Measurements from ENCODE around the gene ATG14. TPM values are rescaled to one million over a fixed set of nuclear protein-coding genes. Genes with fewer than 3 reads are reported as not detected.

ATG14 gene
- total and polyA plus RNA-seq, 2 of the 8 experiments (the other 6 are each of a cell fraction or from before 2014, with no cell fraction given): 4.9 to 10.8 TPM

DNA sequence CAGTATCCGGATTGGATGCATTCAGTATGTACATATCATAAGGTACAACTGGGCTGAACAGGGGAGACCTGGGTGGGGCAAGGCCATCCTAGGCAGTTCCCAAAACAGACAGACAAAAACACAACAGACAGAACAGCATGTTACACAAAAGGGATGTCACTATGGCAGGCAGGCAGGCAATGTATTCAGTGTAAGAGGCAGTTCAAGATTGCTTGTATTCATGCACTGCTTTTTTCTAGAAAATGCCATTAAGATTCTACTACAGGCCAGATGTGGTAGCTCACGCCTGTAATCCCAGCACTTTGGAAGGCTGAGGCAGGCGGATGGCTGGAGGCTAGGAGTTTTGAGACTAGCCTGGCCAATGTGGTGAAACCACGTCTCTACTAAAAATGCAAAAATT, 25.3 kb upstream of the ATG14 start:
- H3K79me1 ChIP-seq (ENCODE audit: low read depth, low read length): no peaks in the 10 kb centered on the region
- H3K9me3 ChIP-seq (ENCODE audit: insufficient read depth in 2 of 2, low read depth in 1 of 2, low read length in 1 of 2): no peaks in the 10 kb centered on the region
- H4K5ac ChIP-seq (ENCODE audit: insufficient read length, low read depth, low read length): no peak overlapping the region
- no peaks in the 10 kb centered on the region; a peak in 2 of 7 replicates for H3K4me1 ChIP-seq (replicated peaks in 1 of 4; ENCODE audit: control insufficient read depth in 3 of 4, insufficient read depth in 4 of 4, low read length in 3 of 4)
- H2BK5ac ChIP-seq (ENCODE audit: low read depth, low read length): no peak overlapping the region
- H3K23ac ChIP-seq (ENCODE audit: insufficient read length): no peak overlapping the region
- H3K4me2 ChIP-seq (ENCODE audit: insufficient read depth in 1 of 2, low read depth in 2 of 2, low read length in 2 of 2): no peak overlapping the region
- no peak overlapping the region for H3K9ac ChIP-seq (replicated peaks in 1 of 4; ENCODE audit: extremely low read depth in 1 of 4, low read depth in 3 of 4, low read length in 3 of 4)
- DNase-seq (ENCODE audit: low read depth in 1 of 2, low spot score in 2 of 2): no peak
- 86% methylated on average over 4 of the region's 4 CpGs; no CpG with 5 or more reads in 1 of the 2 experiments for whole genome bisulfite sequencing, 2 experiments (ENCODE audit: extremely low coverage in 1 of 2, insufficient coverage in 1 of 2, insufficient read length in 1 of 2, insufficient replicate concordance in 2 of 2, low coverage in 1 of 2, low lambda C conversion rate in 2 of 2, missing lambda C conversion rate in 1 of 2)
- no peak for FAIRE-seq
- no peaks in the 10 kb centered on the region for H3K23me2 ChIP-seq (ENCODE audit: low read depth, low read length)
- H2BK15ac ChIP-seq (ENCODE audit: low read length): no peak overlapping the region
- H2AFZ ChIP-seq (ENCODE audit: low read length): no peak overlapping the region
- H2BK12ac ChIP-seq (ENCODE audit: low read depth, low read length): no peak overlapping the region
- H3K14ac ChIP-seq (ENCODE audit: insufficient read length): no peak overlapping the region
- H4K91ac ChIP-seq (replicated peaks; ENCODE audit: insufficient read length, low read length): no peak overlapping the region
- no peak overlapping the region for H2BK20ac ChIP-seq (ENCODE audit: low read length)
- no peaks in the 10 kb centered on the region for H3K36me3 ChIP-seq (ENCODE audit: control insufficient read depth in 2 of 4, insufficient read depth in 4 of 4, low read length in 3 of 4)
- H3K79me2 ChIP-seq (ENCODE audit: control insufficient read depth in 1 of 2, insufficient read depth in 2 of 2, low read length in 2 of 2): no peaks in the 10 kb centered on the region
- H2AK5ac ChIP-seq (ENCODE audit: low read depth, low read length): no peak overlapping the region
- CTCF ChIA-PET (ENCODE audit: partially characterized antibody): interaction anchor here (1.0 to 3.7 kb wide), 10 partner anchors 9 to 1055 kb away, joined by 3 to 20 read pairs (median 4); no protein-coding TSS in a partner anchor
- H4K20me1 ChIP-seq (replicated peaks in 1 of 2; ENCODE audit: control insufficient read depth in 1 of 2, insufficient read depth in 2 of 2, low read length in 2 of 2): no peaks in the 10 kb centered on the region
- H3K18ac ChIP-seq (ENCODE audit: extremely low read depth, low read length): no peak overlapping the region
- no peak overlapping the region for H4K8ac ChIP-seq (ENCODE audit: extremely low read depth, insufficient read depth, low read length)
- POLR2A ChIA-PET (ENCODE audit: partially characterized antibody): no interaction called here
- H3K27me3 ChIP-seq (replicated peaks in 1 of 4; ENCODE audit: control insufficient read depth in 3 of 4, extremely low read depth in 1 of 4, insufficient read depth in 3 of 4, low read length in 3 of 4): no peaks in the 10 kb centered on the region
- no peak overlapping the region for H3K27ac ChIP-seq (ENCODE audit: low read depth, low read length)
- H3K56ac ChIP-seq (replicated peaks; ENCODE audit: insufficient read length, low read depth, low read length): no peak overlapping the region
- H3K4ac ChIP-seq (replicated peaks; ENCODE audit: insufficient read length, low read depth, low read length): no peak overlapping the region
- H3K4me3 ChIP-seq (ENCODE audit: extremely low read depth in 1 of 4, insufficient read depth in 2 of 4, low read depth in 3 of 4, low read length in 4 of 4): no peak overlapping the region
- no peak overlapping the region for H2BK120ac ChIP-seq (replicated peaks; ENCODE audit: low read depth, low read length)
- TF ChIP-seq KDM5A (IDR thresholded peaks at IDR 0.05; ENCODE audit: low read length): no peak
- TF ChIP-seq RAD21 (IDR thresholded peaks at IDR 0.05 in 1 of 2, conservative IDR thresholded peaks at IDR 0.05 in 1 of 2; ENCODE audit: low read depth in 2 of 2, low read length in 2 of 2): no peak
- TF ChIP-seq NRF1 (IDR thresholded peaks at IDR 0.05; ENCODE audit: low read depth, low read length): no peak
- TF ChIP-seq SAP30 (IDR thresholded peaks at IDR 0.05; ENCODE audit: insufficient read depth, insufficient replicate concordance, low read length): no peak
- TF ChIP-seq TEAD4 (IDR thresholded peaks at IDR 0.05; ENCODE audit: low read depth, low read length): no peak
- TF ChIP-seq YY1 (IDR thresholded peaks at IDR 0.05; ENCODE audit: low read depth, low read length): no peak
- TF ChIP-seq, protein P1, sequence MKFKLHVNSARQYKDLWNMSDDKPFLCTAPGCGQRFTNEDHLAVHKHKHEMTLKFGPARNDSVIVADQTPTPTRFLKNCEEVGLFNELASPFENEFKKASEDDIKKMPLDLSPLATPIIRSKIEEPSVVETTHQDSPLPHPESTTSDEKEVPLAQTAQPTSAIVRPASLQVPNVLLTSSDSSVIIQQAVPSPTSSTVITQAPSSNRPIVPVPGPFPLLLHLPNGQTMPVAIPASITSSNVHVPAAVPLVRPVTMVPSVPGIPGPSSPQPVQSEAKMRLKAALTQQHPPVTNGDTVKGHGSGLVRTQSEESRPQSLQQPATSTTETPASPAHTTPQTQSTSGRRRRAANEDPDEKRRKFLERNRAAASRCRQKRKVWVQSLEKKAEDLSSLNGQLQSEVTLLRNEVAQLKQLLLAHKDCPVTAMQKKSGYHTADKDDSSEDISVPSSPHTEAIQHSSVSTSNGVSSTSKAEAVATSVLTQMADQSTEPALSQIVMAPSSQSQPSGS (IDR thresholded peaks at IDR 0.05; ENCODE audit: low read length): no peak
- no peak for TF ChIP-seq SP1 (IDR thresholded peaks at IDR 0.05; ENCODE audit: low read depth, low read length)
- no peak for TF ChIP-seq PHF8 (conservative IDR thresholded peaks at IDR 0.05; ENCODE audit: low read depth, low read length)
- TF ChIP-seq POU5F1 (IDR thresholded peaks at IDR 0.05; ENCODE audit: low read depth, low read length): no peak
- TF ChIP-seq TAF1 (IDR thresholded peaks at IDR 0.05; ENCODE audit: low read depth, low read length): no peak
- no peak for TF ChIP-seq CHD1 (IDR thresholded peaks at IDR 0.05; ENCODE audit: low read depth, low read length)
- no peak for TF ChIP-seq SP2 (IDR thresholded peaks at IDR 0.05; ENCODE audit: low read length)
- TF ChIP-seq CREB1 (IDR thresholded peaks at IDR 0.05): no peak

Measured in H1 (cell line).